Loucy (cell line): ENCODE results near the gene ERP44.

Experiments
- EZH2phosphoT487 ChIP-seq: fragments of 200-600 bp; IDR thresholded peaks from 2 replicates; pipeline ENCODE4 v1.6.1; 2018; ENCODE audit warnings: antibody characterized with exemption, mild to moderate bottlenecking, moderate library complexity, borderline replicate concordance
- TF ChIP-seq, protein P1 (sequence below): fragments of 200-600 bp; sonication (generic); conservative IDR thresholded peaks from 2 replicates; pipeline ENCODE4 v1.5.1; 2014; ENCODE audit warnings: mild to moderate bottlenecking, antibody characterized with exemption, low read length

GRCh38 chr9:100056561-100056960 is 42.2 kb downstream of the ERP44 start:
- TF ChIP-seq, protein P1, sequence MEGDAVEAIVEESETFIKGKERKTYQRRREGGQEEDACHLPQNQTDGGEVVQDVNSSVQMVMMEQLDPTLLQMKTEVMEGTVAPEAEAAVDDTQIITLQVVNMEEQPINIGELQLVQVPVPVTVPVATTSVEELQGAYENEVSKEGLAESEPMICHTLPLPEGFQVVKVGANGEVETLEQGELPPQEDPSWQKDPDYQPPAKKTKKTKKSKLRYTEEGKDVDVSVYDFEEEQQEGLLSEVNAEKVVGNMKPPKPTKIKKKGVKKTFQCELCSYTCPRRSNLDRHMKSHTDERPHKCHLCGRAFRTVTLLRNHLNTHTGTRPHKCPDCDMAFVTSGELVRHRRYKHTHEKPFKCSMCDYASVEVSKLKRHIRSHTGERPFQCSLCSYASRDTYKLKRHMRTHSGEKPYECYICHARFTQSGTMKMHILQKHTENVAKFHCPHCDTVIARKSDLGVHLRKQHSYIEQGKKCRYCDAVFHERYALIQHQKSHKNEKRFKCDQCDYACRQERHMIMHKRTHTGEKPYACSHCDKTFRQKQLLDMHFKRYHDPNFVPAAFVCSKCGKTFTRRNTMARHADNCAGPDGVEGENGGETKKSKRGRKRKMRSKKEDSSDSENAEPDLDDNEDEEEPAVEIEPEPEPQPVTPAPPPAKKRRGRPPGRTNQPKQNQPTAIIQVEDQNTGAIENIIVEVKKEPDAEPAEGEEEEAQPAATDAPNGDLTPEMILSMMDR = no peak
- no peak for TF ChIP-seq EZH2phosphoT487
